IMR-90 (cell line): ENCODE results near the gene TJP1. TPM values are rescaled to one million over a fixed set of nuclear protein-coding genes. Genes with fewer than 3 reads are reported as not detected.

Experiments used
- ATAC-seq: fragments of 200-7000 bp; cut with Tn5 transposase; 2 replicates; pipeline ENCODE4 v1.9.1; 2020; ENCODE audit warnings: low read depth, mild to moderate bottlenecking, moderate library complexity
- BruUV-seq: library from RNA; stranded (reverse); fragments of 400-500 nt; replicated peaks from 2 replicates; lab custom pipeline; 2021; lab: Mats Ljungman, UMichigan
- CTCF ChIA-PET: fragments of 300-600 bp; formaldehyde crosslinking; extraction: SDS; loops from one replicate; lab custom pipeline; 2021; ENCODE audit warnings: antibody characterized with exemption; lab: Yijun Ruan, JAX
- POLR2A ChIA-PET: fragments of 300-600 bp; sonication (Branson Sonifier 250); formaldehyde crosslinking; loops from one replicate; lab custom pipeline; 2022; ENCODE audit warnings: antibody characterized with exemption; ENCODE audit not compliant: unreplicated experiment; lab: Charles Lee
- DNase-seq: peaks from one replicate; pipeline ENCODE4 v3.0.0; 2013
- H2AFZ ChIP-seq: replicated peaks from 2 replicates; pipeline ENCODE3; 2013; ENCODE audit warnings: low read length, mild to moderate bottlenecking; ENCODE audit not compliant: poor library complexity
- H2AK5ac ChIP-seq: 2 replicates; pipeline ENCODE4 v1.6.1; 2013; ENCODE audit warnings: low read depth, low read length, inconsistent platforms
- H2AK9ac ChIP-seq: replicated peaks from 2 replicates; pipeline ENCODE3; 2013; ENCODE audit warnings: mild to moderate bottlenecking, low read depth, low read length, moderate library complexity; ENCODE audit not compliant: poor library complexity
- H2BK120ac ChIP-seq: 2 replicates; pipeline ENCODE4 v1.6.1; 2013; ENCODE audit warnings: low read depth, low read length, inconsistent platforms
- H2BK15ac ChIP-seq: 3 replicates; pipeline ENCODE4 v1.6.1; 2013; ENCODE audit warnings: low read depth, low read length, inconsistent platforms
- H2BK20ac ChIP-seq: 2 replicates; pipeline ENCODE4 v1.6.1; 2013; ENCODE audit warnings: low read depth, mild to moderate bottlenecking, inconsistent platforms, low read length, moderate library complexity
- H2BK5ac ChIP-seq: 2 replicates; pipeline ENCODE4 v1.6.1; 2013; ENCODE audit warnings: mild to moderate bottlenecking, low read depth, low read length, inconsistent platforms; ENCODE audit not compliant: poor library complexity, severe bottlenecking
- H3K14ac ChIP-seq: replicated peaks from 2 replicates; pipeline ENCODE4 v1.6.1; 2013; ENCODE audit warnings: low read depth, low read length, inconsistent platforms
- H3K18ac ChIP-seq: 2 replicates; pipeline ENCODE4 v1.6.1; 2013; ENCODE audit warnings: low read depth, low read length, control low read depth
- H3K23ac ChIP-seq: 2 replicates; pipeline ENCODE4 v1.6.1; 2013; ENCODE audit warnings: low read depth, low read length, inconsistent platforms
- H3K27ac ChIP-seq: 2 replicates; pipeline ENCODE4 v1.5.1; 2013; ENCODE audit warnings: mild to moderate bottlenecking, control low read depth, low read length; ENCODE audit not compliant: insufficient read depth
- H3K27me3 ChIP-seq: 2 replicates; pipeline ENCODE4 v1.6.1; 2013; ENCODE audit warnings: low read length; ENCODE audit not compliant: control insufficient read depth, insufficient read depth
- H3K36me3 ChIP-seq: 2 replicates; pipeline ENCODE4 v1.6.1; 2013; ENCODE audit warnings: low read length, mixed read lengths; ENCODE audit not compliant: control insufficient read depth, insufficient read depth
- H3K4ac ChIP-seq: 2 replicates; pipeline ENCODE4 v1.6.1; 2013; ENCODE audit warnings: low read depth, low read length, inconsistent platforms
- H3K4me1 ChIP-seq: 2 replicates; pipeline ENCODE4 v1.6.1; 2013; ENCODE audit warnings: low read length, mixed read lengths; ENCODE audit not compliant: control insufficient read depth, insufficient read depth
- H3K4me2 ChIP-seq: 2 replicates; pipeline ENCODE4 v1.6.1; 2013; ENCODE audit warnings: low read depth, mild to moderate bottlenecking, control low read depth, low read length, moderate library complexity
- H3K4me3 ChIP-seq: 2 replicates; pipeline ENCODE4 v1.5.1; 2013; ENCODE audit warnings: low read depth, mild to moderate bottlenecking, control low read depth, low read length, moderate library complexity; ENCODE audit not compliant: insufficient read depth
- H3K56ac ChIP-seq: 2 replicates; pipeline ENCODE4 v1.6.1; 2013; ENCODE audit warnings: low read length, inconsistent platforms; ENCODE audit not compliant: insufficient read depth; ENCODE audit errors: extremely low read depth
- H3K79me1 ChIP-seq, 2 experiments: 2 replicates each; pipeline ENCODE4 v1.6.1; 2013; ENCODE audit warnings: low read length in 2 of 2, inconsistent platforms in 1 of 2, low read depth in 1 of 2
- H3K9ac ChIP-seq: 2 replicates; pipeline ENCODE4 v1.6.1; 2013; ENCODE audit warnings: low read depth, low read length, control low read depth
- H3K9me1 ChIP-seq: 2 replicates; pipeline ENCODE4 v1.6.1; 2013; ENCODE audit warnings: low read length, inconsistent platforms; ENCODE audit not compliant: insufficient read depth
- H3K9me3 ChIP-seq: 2 replicates; pipeline ENCODE4 v1.6.1; 2013; ENCODE audit warnings: low read length; ENCODE audit not compliant: control insufficient read depth, insufficient read depth
- H4K20me1 ChIP-seq: 2 replicates; pipeline ENCODE4 v1.6.1; 2013; ENCODE audit warnings: low read length, inconsistent platforms; ENCODE audit not compliant: insufficient read depth
- H4K5ac ChIP-seq: 2 replicates; pipeline ENCODE4 v1.6.1; 2013; ENCODE audit warnings: mild to moderate bottlenecking, low read depth, low read length, control low read depth
- H4K8ac ChIP-seq, 2 experiments: 2 replicates each; pipeline ENCODE4 v1.6.1; 2013; ENCODE audit warnings: low read depth in 2 of 2, low read length in 2 of 2, control low read depth in 1 of 2, inconsistent platforms in 1 of 2
- H4K91ac ChIP-seq: 2 replicates; pipeline ENCODE4 v1.6.1; 2013; ENCODE audit warnings: low read depth, low read length, inconsistent platforms; ENCODE audit not compliant: insufficient read depth
- FOS ChIP-seq: fragments of 150-350 bp; IDR thresholded peaks from 2 replicates; pipeline ENCODE4 v1.6.1; 2016; ENCODE audit warnings: low read depth, low read length
- RCOR1 ChIP-seq: IDR thresholded peaks from 2 replicates; pipeline ENCODE4 v1.6.1; 2012; ENCODE audit warnings: mild to moderate bottlenecking, low read length, improper control_type of control experiment; ENCODE audit not compliant: insufficient replicate concordance
- WGBS, 2 experiments: methylation state at CpG; one replicate each; pipeline versions ENCODE4 v1.1.5 to v1.1.7; 2013; ENCODE audit warnings: missing lambda C conversion rate in 2 of 2; ENCODE audit not compliant: insufficient read length in 1 of 2; ENCODE audit errors: extremely low coverage in 2 of 2; 5-methylcytosine and 5-hydroxymethylcytosine counted together
- dilution Hi-C: fragments of 300-500 bp; cut with HindIII; formaldehyde crosslinking; loops from one replicate; pipeline ENCODE4 v1.14.3; 2018; ENCODE audit warnings: low sequenced_read_pairs; ENCODE audit not compliant: unreplicated experiment
- in situ Hi-C: fragments of 300-500 bp; cut with MboI; formaldehyde crosslinking; loops from 3 replicates; pipeline ENCODE4 v1.14.3; 2019; ENCODE audit warnings: low sequenced_read_pairs, inconsistent platforms, mixed read lengths
- intact Hi-C: fragments of 100-400 bp; cut with micrococcal nuclease; formaldehyde crosslinking; loops from 2 replicates; pipeline ENCODE4 v1.10.0; 2022
- polyA plus RNA-seq, 3 experiments: library from polyadenylated mRNA; depleted of rRNA; stranded (reverse); fragments of >200 nt; gene quantifications; 2 replicates each; pipeline ENCODE4 v1.2.3, GENCODE V29; 2012; ENCODE audit warnings: low replicate concordance in 1 of 3
- total RNA-seq: library from RNA; depleted of rRNA; stranded (reverse); fragments of >200 nt; gene quantifications from 2 replicates; pipeline ENCODE4 v1.2.3, GENCODE V29; 2012
- TF ChIP-seq, protein P1 (sequence below): fragments of 150-350 bp; IDR thresholded peaks from 2 replicates; pipeline ENCODE4 v1.6.1; 2017; ENCODE audit warnings: mild to moderate bottlenecking, antibody characterized with exemption, low read length, low read depth

The TJP1 gene
- total and polyA plus RNA-seq, 2 of the 4 experiments (the other 2 are of a cell fraction) = 42.2 to 43.4 TPM

DNA sequence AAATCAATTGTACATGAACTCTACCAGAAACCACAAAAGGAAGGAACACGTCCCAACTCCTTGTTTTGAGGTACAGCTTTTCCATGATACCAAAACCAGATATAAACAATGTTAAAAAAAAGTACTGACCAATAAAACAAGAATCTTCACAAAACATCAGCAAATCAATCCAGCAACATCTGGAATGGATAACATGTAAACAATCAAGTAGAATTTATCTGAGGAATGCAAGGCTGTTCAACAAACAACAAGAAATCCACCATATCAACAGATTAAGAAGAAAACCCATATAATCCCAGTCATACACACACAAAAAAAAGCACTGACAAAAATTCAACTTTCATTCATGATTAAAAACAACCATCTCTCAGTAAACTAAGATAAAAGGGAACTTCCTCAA lies 26.7 kb downstream of the TJP1 start:
- Histone ChIP-seq H3K9me3 (no peaks in the 10 kb centered on the region), H2BK20ac (no peak overlapping the region), H2BK5ac (peak overlapping the region; percentile 55), H4K91ac (no peak overlapping the region), H2AK9ac (no peak overlapping the region), H3K4me2 (no peak overlapping the region), H3K27me3 (no peaks in the 10 kb centered on the region), H3K4me1 (peaks cover 6% of the 10 kb centered on the region; the same call in 1 of the 2 replicates), H3K23ac (no peak overlapping the region), H3K18ac (no peak overlapping the region), H3K9me1 (peaks cover 2% of the 10 kb centered on the region; the same call in 1 of the 2 replicates), H3K4ac (no peak overlapping the region), H2BK15ac (no peak overlapping the region), H2BK120ac (no peak overlapping the region), H2AFZ (no peak overlapping the region), H3K4me3 (no peak overlapping the region), H4K8ac (no peak overlapping the region; a peak in 1 of 4 replicates), H4K20me1 (peaks cover 13% of the 10 kb centered on the region), H3K56ac (no peak overlapping the region), H4K5ac (no peak overlapping the region), H3K27ac (no peak overlapping the region), H3K14ac (no peak overlapping the region), H3K36me3 (peaks cover 5% of the 10 kb centered on the region), H2AK5ac (no peak overlapping the region), H3K79me1 (peaks cover 43 to 54% of the 10 kb centered on the region in 2 experiments), H3K9ac (no peak overlapping the region)
- no peak for TF ChIP-seq FOS
- no peak for TF ChIP-seq RCOR1
- TF ChIP-seq, protein P1, sequence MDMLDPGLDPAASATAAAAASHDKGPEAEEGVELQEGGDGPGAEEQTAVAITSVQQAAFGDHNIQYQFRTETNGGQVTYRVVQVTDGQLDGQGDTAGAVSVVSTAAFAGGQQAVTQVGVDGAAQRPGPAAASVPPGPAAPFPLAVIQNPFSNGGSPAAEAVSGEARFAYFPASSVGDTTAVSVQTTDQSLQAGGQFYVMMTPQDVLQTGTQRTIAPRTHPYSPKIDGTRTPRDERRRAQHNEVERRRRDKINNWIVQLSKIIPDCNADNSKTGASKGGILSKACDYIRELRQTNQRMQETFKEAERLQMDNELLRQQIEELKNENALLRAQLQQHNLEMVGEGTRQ = no peak
- ATAC-seq (peak; percentile 51), DNase-seq (no peak)
- dilution Hi-C loops = no loop called here
- BruUV-seq = no TSS peak
- in situ Hi-C loops = no loop called here
- POLR2A ChIA-PET = no interaction called here
- intact Hi-C loops = no loop called here
- CTCF ChIA-PET = no interaction called here
- WGBS, 2 experiments = no CpG with 5 or more reads among the region's 1 CpG
